ENCODE data around the gene USP3.

The USP3 gene

DNA sequence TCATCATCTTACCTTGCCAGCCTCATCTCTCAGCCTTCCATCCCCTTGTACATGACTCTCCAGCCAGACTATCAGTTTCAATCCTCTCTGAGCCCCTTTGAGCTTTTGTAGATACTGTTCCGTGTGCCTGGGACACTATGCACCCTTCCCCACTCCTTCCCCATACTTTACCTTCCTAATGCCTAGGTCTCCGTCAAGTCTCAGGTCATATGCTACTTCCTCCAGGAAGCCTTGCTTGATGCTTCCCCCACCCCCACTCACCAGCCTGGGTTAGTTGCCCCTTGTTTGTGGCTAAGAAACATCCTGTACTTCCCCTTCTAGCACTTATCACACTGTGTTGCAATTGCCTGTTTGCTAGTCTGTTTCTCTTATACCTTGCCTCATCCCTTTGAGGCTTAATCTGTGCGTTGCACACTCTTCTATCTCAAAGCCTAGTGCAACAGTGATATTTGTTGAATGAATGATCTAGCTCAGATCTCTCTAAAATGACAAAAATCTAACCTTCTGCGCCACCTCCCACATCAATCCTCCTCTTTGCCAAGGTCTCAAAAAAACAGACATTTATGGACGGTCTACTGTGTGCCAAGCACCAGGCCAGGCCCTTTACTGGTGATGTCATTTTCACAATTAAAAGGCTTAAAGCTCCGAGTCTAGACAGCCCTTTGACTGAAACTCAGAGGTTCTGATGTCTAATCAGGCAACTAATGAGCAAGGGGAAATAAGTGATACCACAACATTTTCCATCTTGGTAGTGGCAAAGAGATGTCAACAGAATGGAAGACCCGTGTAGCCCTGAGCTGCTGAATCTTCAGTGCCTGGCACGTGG, 6.5 kb upstream of the USP3 start:
- peak; percentile 29 for DNase-seq

DNA sequence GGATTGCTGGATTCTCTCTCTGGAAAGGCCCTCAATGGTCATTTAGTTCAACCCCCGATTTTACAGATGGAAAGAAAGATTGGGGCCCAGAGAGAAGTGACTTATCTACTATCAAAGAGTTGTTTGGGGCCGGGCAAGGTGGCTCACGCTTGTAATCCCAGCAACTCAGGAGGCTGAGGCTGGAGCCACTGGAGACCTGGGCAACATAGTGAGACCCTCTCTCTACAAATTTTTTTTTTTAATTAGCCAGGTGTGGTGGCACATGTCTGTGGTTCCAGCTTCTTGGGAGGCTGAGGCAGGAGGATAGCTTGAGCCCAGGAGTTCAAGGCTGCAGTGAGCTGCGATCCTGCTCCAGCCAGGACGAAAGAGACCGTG, 5.2 kb upstream of the USP3 start:
- no peak for DNase-seq

DNA sequence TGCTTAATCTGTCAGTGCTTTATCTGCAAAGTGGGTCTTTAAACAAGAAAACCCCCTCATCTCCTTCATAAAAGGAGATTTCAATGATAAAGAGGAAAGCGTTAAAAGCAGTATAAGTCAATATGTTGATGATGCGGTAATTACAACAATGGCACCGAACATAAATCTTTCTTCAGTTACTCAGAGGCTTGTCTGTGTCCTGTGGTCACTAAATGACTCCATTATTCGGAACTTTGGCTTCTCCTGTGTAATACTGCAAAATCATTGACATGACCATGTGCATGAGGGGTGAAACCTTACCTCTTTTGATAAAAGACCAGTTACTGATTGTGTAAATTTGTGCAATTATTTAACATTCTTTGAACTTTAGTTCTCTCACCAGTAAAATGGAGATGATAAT, 4.8 kb upstream of the USP3 start:
- DNase-seq: no peak

DNA sequence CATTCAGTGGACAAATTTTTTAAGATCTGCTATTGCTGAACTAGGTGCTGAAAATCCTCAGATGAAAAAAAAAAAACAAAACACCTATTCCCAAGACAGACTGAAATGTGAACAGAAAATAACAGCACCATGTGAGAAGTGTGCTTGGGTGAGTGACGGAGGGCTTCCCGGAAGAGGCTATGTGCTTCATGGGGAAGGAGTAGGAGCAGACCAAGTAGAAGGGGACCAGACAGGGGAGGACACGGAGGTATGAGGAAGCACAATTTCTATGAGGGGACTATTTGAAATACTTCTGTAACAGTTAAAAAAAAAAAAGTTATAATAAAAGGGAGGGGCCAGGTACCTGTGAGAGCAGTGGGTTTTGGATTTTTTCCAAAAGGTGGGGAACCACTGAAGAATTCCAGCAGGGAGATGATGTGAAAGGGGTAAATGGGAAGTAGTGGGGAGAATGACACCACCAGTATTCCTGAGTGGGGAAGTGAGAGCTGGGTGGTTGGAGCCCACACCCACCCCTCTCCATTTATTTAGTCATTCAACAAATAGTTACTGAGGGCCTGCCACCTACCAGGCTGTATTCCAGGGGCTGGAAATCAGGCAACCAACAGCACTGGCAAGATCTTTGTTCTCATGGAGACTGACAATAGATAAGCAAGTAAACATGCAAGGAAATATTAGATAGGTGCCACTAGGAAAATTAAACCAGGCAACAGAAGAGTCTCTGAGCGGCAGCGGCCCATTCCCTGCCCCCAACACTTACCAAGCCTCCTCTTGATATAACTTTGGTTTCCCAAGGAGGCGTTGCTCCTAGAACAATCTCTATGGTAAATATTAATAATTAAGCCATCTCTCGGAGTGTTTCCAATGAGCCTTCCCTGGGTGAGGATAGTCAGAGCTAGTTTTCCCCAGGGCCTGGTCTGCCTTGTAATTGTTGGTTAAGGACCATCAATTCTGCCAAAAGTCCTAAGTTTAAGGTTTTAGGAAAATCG, 3.8 kb upstream of the USP3 start:
- DNase-seq: no peak

DNA sequence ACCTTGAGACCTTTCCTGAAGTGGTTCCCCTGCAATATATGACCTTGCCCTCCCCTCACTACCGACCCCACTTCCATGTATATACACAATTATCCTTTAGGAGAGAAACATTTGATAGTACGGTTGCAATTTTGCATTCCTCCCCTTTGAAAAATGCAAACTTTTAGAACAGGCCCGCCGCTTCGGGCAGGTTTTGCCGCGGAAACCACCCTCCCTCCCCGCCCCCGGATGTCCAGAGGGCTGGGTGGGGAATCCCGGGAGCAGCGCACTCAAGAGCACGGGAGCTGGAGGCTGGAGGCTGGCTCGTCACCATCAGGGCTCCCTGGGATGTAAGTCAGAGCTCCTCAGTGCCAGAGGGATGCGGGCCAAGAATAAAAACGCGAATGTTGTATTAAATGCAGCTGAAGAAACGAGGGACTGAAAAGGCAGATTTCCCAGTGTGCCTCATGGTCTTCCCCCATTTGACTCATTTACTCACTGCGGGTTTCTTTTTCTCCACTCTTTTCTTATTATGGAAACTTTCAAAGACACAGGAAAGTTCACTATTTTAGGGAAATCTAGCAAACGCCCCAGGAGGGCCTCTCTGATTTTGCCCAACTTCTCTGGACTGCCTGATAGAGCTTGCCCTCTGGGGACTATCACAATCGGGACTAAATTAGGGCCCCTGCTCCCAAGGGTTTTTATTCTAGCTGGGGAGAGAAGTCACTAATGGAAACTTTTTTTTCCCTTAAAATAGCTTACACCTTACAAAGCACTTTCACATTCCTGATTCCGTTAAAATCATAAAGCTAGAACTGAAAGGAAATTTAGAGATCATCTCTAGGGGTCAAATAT, 2.9 kb upstream of the USP3 start:
- DNase-seq: no peak

DNA sequence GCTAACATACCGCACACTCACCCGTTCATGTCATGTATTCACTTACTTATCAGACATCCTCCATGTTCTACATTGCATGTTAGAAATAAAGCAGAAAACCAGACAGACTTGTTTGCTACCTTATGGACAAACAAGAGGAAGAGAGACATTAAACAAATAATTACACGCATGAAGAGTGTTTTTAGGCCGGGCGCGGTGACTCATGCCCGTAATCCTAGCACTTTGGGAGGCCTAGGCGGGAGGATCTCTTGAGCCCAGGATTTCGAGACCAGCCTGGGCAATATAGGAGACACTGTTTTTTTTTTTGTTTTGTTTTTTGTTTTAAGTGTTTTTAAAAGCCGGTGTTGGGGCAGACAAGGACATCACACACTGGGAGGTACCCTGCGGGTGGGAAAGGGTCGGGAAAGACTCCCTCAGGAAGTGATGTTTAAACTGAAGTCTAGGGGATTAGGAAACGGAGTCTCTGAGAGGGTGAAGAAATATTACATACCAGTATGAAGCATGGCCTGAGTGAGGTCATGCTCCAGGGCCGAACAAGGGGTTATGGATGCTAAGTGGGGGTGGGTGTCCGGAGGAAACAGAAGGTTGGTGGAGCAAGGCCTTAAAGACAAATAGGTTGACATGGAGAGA, 2.1 kb upstream of the USP3 start:
- DNase-seq: no peak

DNA sequence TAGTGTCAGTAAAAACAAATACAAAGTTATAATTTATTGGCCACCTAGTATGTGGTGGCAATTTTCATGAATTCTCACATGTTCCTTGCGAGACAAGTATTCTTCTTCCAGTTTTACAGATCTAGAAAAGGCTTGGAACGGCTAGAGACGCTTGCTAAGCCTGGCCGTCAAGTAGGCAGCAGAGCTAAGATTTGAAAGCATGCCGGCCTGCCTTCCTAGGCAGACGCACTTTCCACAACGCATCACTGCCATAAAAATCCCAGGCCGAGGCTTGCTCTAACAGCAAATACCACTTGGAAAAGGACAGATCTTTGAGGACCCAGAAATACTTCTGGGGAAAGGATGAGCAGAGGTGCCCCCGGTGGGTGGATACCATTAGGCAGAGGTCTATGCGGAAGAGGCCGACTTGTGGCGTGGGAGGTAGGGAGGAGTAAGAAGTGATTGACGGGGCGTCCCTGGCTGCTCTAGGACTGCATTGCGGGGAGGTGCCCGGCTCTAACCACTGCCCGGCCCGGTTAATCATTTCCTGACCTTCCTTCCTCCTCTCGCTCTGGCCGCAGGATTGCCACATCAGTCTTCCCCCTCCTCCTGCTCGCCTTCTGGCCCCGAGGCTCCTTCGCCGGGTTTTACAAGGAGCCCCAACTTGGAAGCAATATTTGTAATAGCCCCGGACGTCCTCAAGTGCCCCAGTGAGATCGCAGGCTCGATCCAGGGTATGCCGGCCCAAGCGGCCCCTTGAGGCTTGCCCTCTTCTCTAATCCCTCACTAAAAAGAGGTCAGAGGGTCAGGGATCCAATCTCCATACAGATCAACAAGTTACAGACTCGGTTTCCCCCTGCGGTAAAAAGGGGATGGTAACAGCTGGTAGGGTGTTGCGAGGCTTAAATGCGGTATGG, 1.3 kb upstream of the USP3 start:
- DNase-seq: peak; percentile 88

DNA sequence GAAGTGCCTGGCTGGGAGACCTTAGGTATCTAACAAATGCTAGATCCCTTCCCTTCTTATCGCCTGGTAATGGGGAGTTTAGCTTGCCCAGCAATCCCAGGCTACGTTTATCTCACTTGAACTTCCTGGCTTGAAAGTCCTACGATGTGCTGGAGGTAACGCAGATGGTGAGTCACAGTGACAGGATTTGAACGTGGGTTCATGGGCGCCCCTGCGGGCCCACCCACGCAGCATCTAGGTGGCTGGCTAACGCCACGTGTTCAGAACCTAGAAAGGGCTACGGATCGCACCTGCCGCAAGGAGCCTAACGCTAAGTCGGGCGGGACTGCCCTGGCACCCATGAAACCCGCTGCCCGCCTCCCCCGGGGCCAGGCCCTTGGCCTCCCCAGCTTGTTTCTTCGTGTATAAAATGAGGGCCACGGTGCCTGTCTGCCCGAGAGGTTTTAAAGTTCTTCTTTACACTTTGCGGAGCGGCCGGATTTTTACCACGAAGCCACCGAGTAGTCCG, 600 bp upstream of the USP3 start:
- DNase-seq: peak; percentile 80

DNA sequence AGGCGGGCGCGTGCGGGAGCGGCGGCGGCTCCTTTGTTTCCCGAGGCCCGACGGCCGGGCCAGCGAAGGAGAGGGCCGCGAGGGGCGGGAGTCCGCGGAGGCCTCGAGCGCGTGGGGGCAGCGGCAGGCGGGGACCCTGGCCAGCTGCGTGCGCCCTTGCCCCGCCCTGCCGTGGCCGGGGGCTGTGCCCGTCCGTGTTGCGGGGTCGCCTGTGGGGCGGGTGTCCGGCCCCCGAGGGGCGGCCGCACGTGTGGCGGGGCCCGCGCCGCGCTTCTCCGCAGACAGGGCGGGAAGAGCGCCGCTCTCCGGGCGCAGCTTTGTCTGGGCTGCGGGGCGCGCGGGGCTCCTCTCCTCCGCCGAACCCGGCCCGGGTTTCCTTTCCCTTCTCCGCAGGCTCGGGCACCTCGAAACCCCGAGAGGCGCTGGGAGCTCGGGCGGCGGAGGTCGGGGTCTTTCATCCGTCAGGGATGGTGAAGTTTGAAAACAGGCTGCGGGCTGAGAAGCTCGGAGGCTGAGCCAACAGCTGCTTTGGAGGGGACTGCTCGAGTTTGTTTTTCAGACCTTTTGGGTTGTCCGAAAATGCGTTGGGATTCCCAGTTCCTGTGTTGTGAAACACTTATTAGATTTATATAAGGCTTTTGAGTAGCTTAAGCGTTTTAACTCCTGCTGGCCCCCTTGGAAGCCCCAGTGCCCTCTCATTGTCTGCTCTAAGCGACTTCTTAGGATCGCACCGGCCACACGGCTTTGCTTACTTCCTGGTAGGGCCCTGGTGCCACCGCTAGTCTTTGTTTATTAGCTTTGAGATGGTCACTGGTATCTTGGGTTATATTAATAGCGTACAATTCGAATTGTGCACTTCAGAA, 817 bp downstream of the USP3 start:
- peak; percentile 79 for DNase-seq

DNA sequence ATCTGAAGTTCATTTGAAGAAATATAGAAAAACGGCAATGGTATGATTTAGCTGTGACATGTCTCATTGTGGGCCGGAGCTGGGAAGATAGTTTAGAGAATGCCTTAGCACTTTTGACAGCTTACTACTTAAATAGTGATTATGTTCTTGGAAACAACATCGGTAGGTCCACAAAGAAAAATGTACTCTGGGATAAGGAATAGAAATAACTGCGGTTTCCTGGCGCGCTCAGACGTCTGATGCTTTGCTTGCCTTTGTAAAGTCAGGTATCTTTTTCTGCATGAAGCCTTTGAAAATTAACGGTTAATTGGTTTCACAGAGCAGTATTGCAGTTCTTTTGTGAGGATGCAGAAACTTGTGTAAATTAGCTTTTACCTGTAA, 1.4 kb downstream of the USP3 start:
- no peak for DNase-seq

DNA sequence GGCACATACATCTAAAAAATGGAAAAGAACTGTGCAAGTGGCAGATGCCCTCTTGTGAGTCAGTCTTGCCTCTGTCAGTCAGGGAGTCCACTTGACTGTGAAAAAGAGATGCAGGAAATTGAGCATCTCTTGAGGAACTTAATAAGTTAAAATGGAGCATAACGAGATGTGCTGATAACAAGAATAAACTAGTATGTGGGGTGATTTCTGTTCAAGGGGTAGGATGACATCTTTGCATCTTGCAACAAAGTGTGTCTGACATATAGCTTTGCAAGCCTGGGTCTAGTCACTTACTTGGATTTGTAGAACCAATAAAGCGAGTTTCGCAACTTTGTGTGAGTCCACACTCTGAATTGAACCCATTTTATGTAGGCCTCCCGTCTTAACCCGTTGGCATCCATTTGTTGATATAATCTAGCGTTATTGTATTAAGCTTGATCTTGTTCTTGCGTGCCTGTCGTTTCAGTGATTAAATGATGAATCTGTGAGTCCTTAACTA, 2.2 kb downstream of the USP3 start:
- peak; percentile 75 for DNase-seq

DNA sequence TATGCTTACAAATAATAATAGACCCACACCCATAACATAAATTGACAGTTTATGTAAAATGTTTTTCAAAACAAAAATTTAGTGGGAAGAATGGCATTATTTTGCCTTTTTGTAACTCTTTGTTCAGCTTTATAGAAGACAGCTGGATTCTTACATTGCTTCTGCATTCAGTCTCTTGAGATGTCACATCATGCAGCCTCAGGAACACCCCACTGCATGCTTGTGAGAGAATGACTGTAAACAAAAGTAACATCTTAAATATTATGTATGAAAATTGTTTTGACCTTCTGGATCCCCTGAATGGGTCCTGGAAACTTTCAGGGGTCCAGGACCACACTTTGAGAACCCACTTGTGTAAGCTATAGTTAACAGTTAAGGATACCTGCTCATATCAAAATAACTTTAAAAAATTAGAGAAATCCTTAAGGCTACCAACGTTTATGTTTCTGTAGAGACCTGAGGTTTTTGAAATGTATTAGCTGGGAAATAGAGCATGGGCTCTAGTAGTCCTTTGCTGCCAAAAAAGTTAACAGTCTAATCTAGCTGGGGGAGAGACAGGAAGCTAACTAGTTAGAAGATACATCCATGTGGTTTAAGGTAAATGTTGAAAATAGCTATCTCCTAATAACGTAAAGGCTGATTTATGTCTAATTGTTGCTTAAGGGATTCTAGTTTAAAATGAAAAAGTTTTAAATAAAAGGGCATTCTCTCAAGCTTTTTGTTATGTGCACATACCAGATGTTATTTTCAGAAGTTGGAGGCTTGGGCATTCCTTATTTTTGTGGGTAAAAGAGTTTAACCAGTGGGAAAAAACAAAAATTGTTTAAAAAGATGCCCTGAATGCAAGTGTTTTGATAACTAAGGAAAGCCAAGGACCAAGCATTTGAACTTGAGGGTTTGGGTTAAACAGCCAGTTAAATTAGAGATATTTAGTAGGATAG, 3.8 kb downstream of the USP3 start:
- DNase-seq: no peak

DNA sequence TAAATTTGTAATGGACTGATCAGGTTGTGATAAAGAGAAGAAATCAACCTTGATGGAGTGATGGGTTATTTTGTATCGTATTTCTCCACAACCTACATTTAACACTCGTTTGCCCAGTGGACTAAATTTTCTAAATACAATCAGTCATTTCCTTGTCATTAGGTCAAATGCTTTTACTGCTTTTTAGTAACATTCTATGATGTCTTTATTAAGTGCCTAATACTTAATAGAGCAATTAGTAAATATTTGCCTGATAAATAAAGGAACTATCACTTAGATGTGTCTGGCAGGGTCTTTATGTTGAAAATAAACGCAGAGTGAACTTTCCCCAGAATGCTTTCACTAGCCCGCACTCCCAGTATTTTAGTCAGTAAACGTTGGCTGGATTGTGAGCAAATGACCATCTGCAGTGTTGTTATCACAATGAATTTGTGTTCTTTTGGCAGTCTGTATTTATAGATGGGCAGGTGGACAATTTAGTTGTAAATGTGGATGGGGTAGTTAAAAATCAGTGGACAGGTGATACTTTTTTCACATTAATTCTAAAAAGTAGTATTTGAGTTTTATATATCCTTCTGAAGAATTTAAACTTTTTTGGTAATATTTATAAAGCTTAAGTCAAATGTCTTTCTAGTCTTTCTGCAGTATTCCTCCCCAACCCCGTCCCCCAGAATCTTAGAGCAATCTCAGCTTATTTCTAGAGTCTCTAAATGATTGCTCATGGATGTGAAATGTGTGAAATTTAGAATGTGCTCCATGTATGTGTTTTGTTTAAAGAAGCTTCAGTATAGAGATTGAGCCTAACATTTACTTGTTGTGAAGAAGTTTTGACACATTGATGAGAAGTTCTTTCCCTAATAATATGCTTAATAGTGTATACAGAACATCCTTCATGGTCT, 4.9 kb downstream of the USP3 start:
- no peak for DNase-seq

DNA sequence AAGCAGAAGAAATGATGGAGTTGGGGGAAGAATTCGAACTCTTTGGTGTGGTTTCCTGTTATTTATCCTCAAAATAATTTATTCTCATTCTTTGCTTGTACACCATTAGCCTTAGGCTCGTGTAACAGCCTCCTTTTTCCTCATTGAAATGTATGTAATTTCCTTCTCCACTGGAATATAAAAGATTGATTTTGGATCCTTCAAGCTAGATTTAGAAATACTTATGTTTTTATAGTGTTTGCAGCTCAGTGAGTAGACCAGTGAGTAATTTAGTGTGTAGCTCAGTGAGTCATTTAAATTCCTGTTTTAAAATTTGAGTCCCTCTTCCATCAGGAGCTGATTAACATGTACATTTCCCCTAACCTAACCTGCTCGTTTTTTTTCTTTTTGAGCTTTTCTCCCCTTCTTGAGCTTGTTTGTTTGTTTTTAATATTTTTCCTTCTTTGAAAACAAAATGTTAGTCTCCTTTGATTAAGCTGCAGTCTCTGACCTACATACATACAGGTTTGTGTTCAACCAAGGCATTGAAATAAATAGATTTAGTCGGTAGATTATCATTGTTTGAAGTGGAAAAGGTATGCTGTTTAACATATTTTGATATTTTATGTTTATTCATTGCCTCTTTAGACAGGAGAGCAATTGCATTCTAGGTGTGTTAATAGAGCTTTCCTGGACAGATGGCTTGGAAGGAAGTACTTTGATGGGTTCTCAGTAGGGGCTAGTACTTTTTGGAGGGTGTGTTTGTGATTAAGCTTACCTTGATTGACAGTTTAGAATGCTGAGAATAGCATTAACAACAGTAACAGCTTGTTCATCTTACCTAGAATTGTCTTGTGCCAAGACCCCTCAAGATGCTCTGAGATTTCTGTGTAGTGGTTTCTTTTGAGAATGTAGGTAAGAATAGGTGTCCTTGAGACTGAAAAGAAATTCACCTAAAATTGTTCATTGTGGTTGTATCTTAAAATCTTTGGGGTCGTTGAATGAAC, 5.9 kb downstream of the USP3 start:
- DNase-seq: peak; percentile 94

DNA sequence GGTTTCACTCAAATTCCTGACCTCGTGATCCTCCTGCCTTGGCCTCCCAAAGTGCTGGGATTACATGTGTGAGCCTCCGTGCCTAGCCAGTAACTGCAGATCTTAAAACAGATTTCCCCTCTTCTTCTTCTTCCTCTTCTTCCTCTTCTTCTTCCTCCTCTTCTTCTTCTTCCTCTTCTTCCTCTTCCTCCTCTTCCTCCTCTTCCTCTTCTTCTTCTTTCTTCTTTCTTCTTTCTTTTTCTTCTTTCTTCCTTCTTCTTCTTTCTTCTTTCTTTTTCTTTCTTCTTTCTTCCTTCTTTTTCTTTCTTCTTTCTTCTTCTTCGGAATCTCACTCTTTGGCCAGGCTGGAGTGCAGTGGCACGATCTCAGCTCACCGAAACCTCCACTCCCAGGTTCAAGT, 7.8 kb downstream of the USP3 start:
- DNase-seq: no peak

DNA sequence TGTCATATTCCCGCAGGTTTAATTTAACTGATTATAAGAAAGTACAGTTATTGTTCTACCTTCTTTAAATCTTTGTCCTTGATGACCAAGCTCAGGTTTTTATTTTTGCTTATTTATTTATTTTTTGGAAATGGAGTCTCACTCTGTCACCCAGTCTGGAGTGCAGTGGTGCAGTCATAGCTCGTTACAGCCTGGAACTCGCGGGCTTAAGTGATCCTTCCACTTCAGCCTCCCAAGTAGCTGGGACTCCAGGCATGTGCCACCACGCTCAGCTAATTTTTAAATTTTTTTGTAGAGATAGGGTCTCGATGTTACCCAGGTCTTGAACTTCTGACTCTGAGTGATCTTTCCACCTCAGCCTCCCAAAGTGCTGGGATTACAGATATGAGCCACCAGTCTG, 8.9 kb downstream of the USP3 start:
- DNase-seq: peak; percentile 24

DNA sequence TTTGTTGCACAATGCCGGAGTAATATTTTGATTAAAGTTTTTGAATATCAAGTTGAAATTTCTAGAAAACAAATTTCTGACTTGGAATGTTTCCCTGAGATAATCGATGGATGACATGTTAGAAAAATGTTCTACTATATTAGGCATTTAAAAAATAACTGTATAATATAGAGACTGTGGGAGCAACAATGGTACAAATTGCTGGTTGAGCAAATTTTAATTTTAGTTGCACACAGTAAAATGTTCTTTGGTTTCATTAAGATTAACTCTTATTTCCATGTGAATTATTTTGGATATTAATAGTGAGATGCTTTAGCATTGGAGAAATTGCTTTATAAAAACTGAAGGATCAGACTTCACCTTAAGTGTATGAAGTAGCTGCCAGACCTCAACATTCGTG, 9.3 kb downstream of the USP3 start:
- DNase-seq: no peak
